Caco-2 (cell line): ENCODE data around the gene LZTS2. TPM values are rescaled to one million over a fixed set of nuclear protein-coding genes. Genes with fewer than 3 reads are reported as not detected.

ENCODE experiments used
- BruUV-seq: library from RNA; stranded (reverse); fragments of 400-500 nt; replicated peaks from 2 replicates; lab custom pipeline; 2021; lab: Mats Ljungman, UMichigan
- CTCF ChIA-PET: fragments of 300-600 bp; sonication (Branson Sonifier 250); formaldehyde crosslinking; loops from one replicate; lab custom pipeline; 2022; ENCODE audit warnings: antibody characterized with exemption; lab: Charles Lee
- POLR2A ChIA-PET: fragments of 300-600 bp; sonication (Branson Sonifier 250); formaldehyde crosslinking; loops from one replicate; lab custom pipeline; 2022; ENCODE audit warnings: antibody characterized with exemption; lab: Charles Lee
- DNase-seq, 2 experiments: peaks; one replicate each; pipeline versions ENCODE4 v3.0.0 to v3.0.0-alpha.2; 2020 to 2022
- H3K27me3 ChIP-seq: replicated peaks from 2 replicates; pipeline ENCODE4 v1.6.0; 2011; ENCODE audit warnings: low read length; ENCODE audit not compliant: control insufficient read depth, insufficient read depth
- H3K36me3 ChIP-seq: 2 replicates; pipeline ENCODE4 v1.5.1; 2011; ENCODE audit warnings: low read length; ENCODE audit not compliant: control insufficient read depth, insufficient read depth
- H3K4me1 ChIP-seq: fragments of 250-450 bp; sonication (Bioruptor Pico); 2 replicates; pipeline ENCODE4 v1.5.1; 2020; ENCODE audit warnings: mild to moderate bottlenecking
- H3K4me3 ChIP-seq: 2 replicates; pipeline ENCODE4 v1.5.1; 2011; ENCODE audit warnings: low read depth, mild to moderate bottlenecking, control low read depth, low read length
- H3K9me3 ChIP-seq: fragments of 250-450 bp; sonication (Bioruptor Pico); 2 replicates; pipeline ENCODE4 v1.5.1; 2020; ENCODE audit warnings: mild to moderate bottlenecking, moderate library complexity
- H3K27ac Mint-ChIP-seq: one replicate; pipeline ENCODE4 v1.8.0; 2022; ENCODE audit warnings: mixed read lengths; ENCODE audit not compliant: unreplicated experiment
- H3K27me3 Mint-ChIP-seq: one replicate; pipeline ENCODE4 v1.8.0; 2022; ENCODE audit warnings: mixed read lengths; ENCODE audit not compliant: insufficient read depth, unreplicated experiment
- H3K36me3 Mint-ChIP-seq: one replicate; pipeline ENCODE4 v1.8.0; 2022; ENCODE audit warnings: mild to moderate bottlenecking, mixed read lengths; ENCODE audit not compliant: insufficient read depth, unreplicated experiment
- H3K4me1 Mint-ChIP-seq: one replicate; pipeline ENCODE4 v1.8.0; 2022; ENCODE audit warnings: low read depth, mixed read lengths; ENCODE audit not compliant: unreplicated experiment
- H3K4me3 Mint-ChIP-seq: one replicate; pipeline ENCODE4 v1.8.0; 2022; ENCODE audit warnings: mild to moderate bottlenecking, moderate library complexity, mixed read lengths; ENCODE audit not compliant: unreplicated experiment
- H3K9me3 Mint-ChIP-seq: one replicate; pipeline ENCODE4 v1.8.0; 2022; ENCODE audit warnings: mixed read lengths; ENCODE audit not compliant: unreplicated experiment
- intact Hi-C: fragments of 100-400 bp; cut with micrococcal nuclease; formaldehyde crosslinking; loops from one replicate; pipeline ENCODE4 v1.10.0; 2022; ENCODE audit not compliant: unreplicated experiment
- total RNA-seq: library from RNA; stranded (reverse); gene quantifications from 2 replicates; pipeline ENCODE4 v1.2.3, GENCODE V29; 2022
- TF ChIP-seq, protein P1 (sequence below), 2 experiments: fragments of 200-600 bp in 1 of 2; IDR thresholded peaks; 1 replicate in 1 of 2; 2 replicates in 1 of 2; pipeline versions ENCODE4 v1.5.1 to v1.8.0; 2011 to 2022; ENCODE audit warnings: antibody characterized with exemption in 1 of 2, control low read depth in 1 of 2, inconsistent platforms in 1 of 2, low read depth in 1 of 2, low read length in 1 of 2, mild to moderate bottlenecking in 1 of 2, moderate library complexity in 1 of 2; ENCODE audit not compliant: insufficient read depth in 1 of 2, severe bottlenecking in 1 of 2, unreplicated experiment in 1 of 2

LZTS2 gene
- total RNA-seq, 1 experiment from 2014 or later, result 53.3 TPM

DNA sequence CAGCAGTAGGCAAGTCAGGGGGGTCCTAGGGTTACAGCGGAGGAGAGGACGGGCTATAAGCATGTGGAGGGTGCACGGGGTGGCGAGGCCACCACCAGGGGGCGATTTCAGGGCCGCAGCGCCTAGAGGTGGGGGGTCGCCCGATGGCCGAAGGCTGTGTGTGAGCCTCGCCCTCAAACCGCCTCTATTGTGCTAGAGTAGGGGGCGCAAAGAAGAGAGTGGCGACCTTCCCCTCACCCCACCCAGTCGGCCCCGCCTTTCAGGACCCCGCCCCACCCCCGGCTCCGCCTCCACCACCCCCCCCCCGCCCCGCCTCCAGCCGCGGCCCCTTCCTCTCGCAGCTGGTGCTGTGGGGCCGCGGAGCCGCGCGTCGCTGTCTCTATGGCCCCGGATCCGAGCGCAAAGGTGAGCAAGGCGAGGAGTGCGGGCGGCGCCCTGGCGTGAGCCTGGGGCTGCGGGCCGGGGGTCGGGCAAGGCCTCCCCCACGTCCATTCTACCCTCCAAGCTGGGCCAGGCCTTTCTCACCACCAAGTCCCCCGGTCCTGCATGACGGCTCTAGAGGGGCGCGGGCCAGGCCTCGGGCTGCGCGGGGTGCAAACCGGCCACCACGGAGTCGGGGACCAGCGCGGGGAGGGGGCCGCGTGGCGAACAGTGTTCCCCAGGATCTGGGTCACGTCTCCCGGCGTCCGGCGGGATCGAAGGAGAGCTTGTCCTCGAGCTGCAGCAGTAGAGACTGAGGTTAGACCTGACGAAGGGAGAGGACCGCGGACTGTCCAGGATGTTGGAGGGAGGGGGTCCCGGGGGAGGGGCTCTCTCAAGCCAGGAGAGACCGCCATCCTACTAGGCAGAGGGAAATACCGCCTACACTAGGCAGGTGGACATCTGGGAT lies 30.2 kb upstream of the LZTS2 start, which contains the start of gene SEMA4G:
Gene SEMA4G, plus strand, starts transcription at position 318 of the 889 bp plus-strand sequence. CDS start 3,409 bp downstream, outside the sequence.
- H3K36me3 Mint-ChIP-seq, result peaks cover 35% of the 10 kb centered on the region
- POLR2A ChIA-PET, result interaction anchor here (1.0 to 1.2 kb wide), 2 partner anchors 28 kb away, joined by 3 read pairs; no protein-coding TSS in a partner anchor
- peak within 1 kb of the TSS; percentile 98 for H3K4me3 ChIP-seq
- H3K4me1 Mint-ChIP-seq, result peaks cover 50% of the 10 kb centered on the region
- no peaks in the 10 kb centered on the region for H3K27me3 Mint-ChIP-seq
- intact Hi-C loops, result no loop called here
- TF ChIP-seq, protein P1, sequence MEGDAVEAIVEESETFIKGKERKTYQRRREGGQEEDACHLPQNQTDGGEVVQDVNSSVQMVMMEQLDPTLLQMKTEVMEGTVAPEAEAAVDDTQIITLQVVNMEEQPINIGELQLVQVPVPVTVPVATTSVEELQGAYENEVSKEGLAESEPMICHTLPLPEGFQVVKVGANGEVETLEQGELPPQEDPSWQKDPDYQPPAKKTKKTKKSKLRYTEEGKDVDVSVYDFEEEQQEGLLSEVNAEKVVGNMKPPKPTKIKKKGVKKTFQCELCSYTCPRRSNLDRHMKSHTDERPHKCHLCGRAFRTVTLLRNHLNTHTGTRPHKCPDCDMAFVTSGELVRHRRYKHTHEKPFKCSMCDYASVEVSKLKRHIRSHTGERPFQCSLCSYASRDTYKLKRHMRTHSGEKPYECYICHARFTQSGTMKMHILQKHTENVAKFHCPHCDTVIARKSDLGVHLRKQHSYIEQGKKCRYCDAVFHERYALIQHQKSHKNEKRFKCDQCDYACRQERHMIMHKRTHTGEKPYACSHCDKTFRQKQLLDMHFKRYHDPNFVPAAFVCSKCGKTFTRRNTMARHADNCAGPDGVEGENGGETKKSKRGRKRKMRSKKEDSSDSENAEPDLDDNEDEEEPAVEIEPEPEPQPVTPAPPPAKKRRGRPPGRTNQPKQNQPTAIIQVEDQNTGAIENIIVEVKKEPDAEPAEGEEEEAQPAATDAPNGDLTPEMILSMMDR (IDR thresholded peaks at IDR 0.05; ENCODE audit: insufficient read depth in 1 of 2, low read depth in 1 of 2, low read length in 1 of 2, severe bottlenecking in 1 of 2, unreplicated experiment in 1 of 2), result peak; percentile 80 to 83
- H3K27ac Mint-ChIP-seq, result peak within 1 kb of the TSS; percentile 86
- no peaks in the 10 kb centered on the region for H3K9me3 Mint-ChIP-seq
- H3K4me1 ChIP-seq, result peaks cover 33% of the 10 kb centered on the region
- H3K36me3 ChIP-seq, result peaks cover 8% of the 10 kb centered on the region
- BruUV-seq, result no TSS peak
- H3K27me3 ChIP-seq, result no peaks in the 10 kb centered on the region
- peak; percentile 69 to 80 for DNase-seq
- no peaks in the 10 kb centered on the region for H3K9me3 ChIP-seq
- CTCF ChIA-PET, result interaction anchor here (0.7 to 2.4 kb wide), 8 partner anchors 12 to 127 kb away, joined by 3 to 12 read pairs (median 3); no protein-coding TSS in a partner anchor
- peak within 1 kb of the TSS; percentile 90 for H3K4me3 Mint-ChIP-seq

DNA sequence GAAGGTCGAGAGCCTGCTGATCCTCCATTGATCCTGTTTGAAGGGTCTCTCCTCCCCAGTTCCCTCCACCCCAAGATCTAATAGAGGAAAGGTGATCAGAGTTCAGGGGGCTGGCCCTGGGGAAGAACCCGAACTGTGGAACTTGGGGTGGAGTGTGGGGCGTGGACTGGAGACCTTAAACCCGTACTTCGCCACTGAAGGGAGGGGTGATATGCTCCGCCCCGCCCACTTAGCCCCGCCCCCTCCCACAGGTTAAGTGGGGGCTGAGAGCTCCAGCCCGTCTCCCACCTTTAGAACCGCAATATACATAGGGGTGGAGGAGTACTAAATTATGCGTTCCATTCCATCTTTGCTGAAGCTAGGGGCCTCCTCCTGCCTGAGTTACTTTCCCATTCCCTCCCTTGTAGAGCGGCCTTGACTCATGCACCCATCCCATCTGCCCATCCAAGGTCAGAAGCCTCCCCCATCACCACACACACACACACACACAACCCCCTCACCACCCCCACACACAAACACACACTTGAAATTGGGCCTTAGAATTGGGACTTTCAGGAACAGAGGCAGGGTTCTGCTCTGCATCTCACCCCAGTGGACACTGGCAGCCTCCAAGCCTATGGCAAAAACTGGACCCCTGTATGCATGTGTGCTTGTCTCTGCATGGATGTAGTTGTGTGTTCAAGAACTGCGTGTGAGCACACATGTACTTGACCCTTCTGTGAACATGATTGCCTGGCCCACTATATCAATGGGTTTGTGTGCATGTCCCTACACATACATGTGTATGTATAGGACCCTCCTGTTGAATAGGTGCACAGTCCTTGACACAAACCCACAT lies 29.3 kb upstream of the LZTS2 start:
- Mint-ChIP-seq H3K4me1 (peaks cover 50% of the 10 kb centered on the region), H3K4me3 (peak overlapping the region; percentile 90), H3K27me3 (no peaks in the 10 kb centered on the region), H3K9me3 (no peaks in the 10 kb centered on the region), H3K27ac (peak overlapping the region; percentile 86), H3K36me3 (peaks cover 37% of the 10 kb centered on the region)
- TSS peak; percentile 31 for BruUV-seq
- Histone ChIP-seq H3K27me3 (no peaks in the 10 kb centered on the region), H3K36me3 (peaks cover 10% of the 10 kb centered on the region), H3K9me3 (no peaks in the 10 kb centered on the region), H3K4me1 (peaks cover 33% of the 10 kb centered on the region), H3K4me3 (peak overlapping the region; percentile 98)
- POLR2A ChIA-PET, result interaction anchor here (1.0 to 1.2 kb wide), 3 partner anchors 27 to 61 kb away, joined by 3 to 5 read pairs (median 3); no protein-coding TSS in a partner anchor
- peak; percentile 68 to 85 for DNase-seq
- intact Hi-C loops, result no loop called here
- CTCF ChIA-PET, result interaction anchor here (0.7 to 2.4 kb wide), 5 partner anchors 12 to 77 kb away, joined by 3 to 12 read pairs (median 4); no protein-coding TSS in a partner anchor
- TF ChIP-seq, protein P1 (IDR thresholded peaks at IDR 0.05; ENCODE audit: insufficient read depth in 1 of 2, low read depth in 1 of 2, low read length in 1 of 2, severe bottlenecking in 1 of 2, unreplicated experiment in 1 of 2), result no peak
